Stimulated activated memory B cell treated with anti-CD40 and anti-IgM and Interleukin-4, amounts not matched to agents 10 μg/mL and 1 μg/mL and 100 μg/mL, for 72 hours (primary cell): ENCODE results near the gene ADAP1.
"Not testable (repeated sequence)": the region's sequence is repeated elsewhere in the genome, so short reads cannot be mapped to it uniquely, and the experiment has no call there.

Source experiments
- ATAC-seq: fragments of 150-1000 bp; cut with Tn5 transposase; 2 replicates; pipeline ENCODE4 v1.10.0; 2021
- H3K27ac Mint-ChIP-seq: one replicate; pipeline ENCODE4 v1.8.0; 2022; ENCODE audit warnings: mild to moderate bottlenecking, mixed read lengths
- H3K27me3 Mint-ChIP-seq: one replicate; pipeline ENCODE4 v1.8.0; 2022; ENCODE audit warnings: mixed read lengths
- H3K36me3 Mint-ChIP-seq: one replicate; pipeline ENCODE4 v1.8.0; 2022; ENCODE audit warnings: mixed read lengths
- H3K4me1 Mint-ChIP-seq: one replicate; pipeline ENCODE4 v1.8.0; 2022; ENCODE audit warnings: mixed read lengths
- H3K4me3 Mint-ChIP-seq: one replicate; pipeline ENCODE4 v1.8.0; 2022; ENCODE audit warnings: mild to moderate bottlenecking, moderate library complexity, mixed read lengths
- H3K9me3 Mint-ChIP-seq: one replicate; pipeline ENCODE4 v1.8.0; 2022; ENCODE audit warnings: mixed read lengths

The ADAP1 gene, protein sequence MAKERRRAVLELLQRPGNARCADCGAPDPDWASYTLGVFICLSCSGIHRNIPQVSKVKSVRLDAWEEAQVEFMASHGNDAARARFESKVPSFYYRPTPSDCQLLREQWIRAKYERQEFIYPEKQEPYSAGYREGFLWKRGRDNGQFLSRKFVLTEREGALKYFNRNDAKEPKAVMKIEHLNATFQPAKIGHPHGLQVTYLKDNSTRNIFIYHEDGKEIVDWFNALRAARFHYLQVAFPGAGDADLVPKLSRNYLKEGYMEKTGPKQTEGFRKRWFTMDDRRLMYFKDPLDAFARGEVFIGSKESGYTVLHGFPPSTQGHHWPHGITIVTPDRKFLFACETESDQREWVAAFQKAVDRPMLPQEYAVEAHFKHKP

GRCh38 chr7:954330-955238 lies at the start of gene ADAP1:
TSS of gene ADAP1 (minus strand) at chr7:954680. CDS start at chr7:954477, 203 bp downstream.
- Mint-ChIP-seq H3K36me3 (no peaks in the 10 kb centered on the region), H3K4me1 (peaks cover 26% of the 10 kb centered on the region), H3K9me3 (no peaks in the 10 kb centered on the region), H3K27ac (peak within 1 kb of the TSS; percentile 54), H3K27me3 (no peaks in the 10 kb centered on the region), H3K4me3 (peak within 1 kb of the TSS; percentile 66)
- peak; percentile 73 for ATAC-seq

DNA sequence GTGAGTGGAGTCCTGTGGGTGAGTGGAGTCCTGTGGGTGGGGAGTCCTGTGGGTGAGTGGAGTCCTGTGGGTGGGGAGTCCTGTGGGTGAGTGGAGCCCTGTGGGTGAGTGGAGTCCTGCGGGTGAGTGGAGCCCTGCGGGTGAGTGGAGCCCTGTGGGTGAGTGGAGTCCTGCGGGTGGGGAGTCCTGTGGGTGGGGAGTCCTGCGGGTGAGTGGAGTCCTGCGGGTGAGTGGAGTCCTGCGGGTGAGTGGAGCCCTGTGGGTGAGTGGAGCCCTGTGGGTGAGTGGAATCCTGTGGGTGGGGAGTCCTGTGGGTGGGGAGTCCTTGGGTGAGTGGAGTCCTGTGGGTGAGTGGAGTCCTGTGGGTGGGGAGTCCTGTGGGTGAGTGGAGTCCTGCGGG lies 48.0 kb upstream of the ADAP1 start:
- ATAC-seq, H3K27me3 Mint-ChIP-seq, H3K9me3 Mint-ChIP-seq, H3K4me3 Mint-ChIP-seq: not testable (repeated sequence)
- Mint-ChIP-seq H3K36me3 (peaks cover 52% of the 10 kb centered on the region), H3K27ac (peak overlapping the region; percentile 35), H3K4me1 (peaks cover 42% of the 10 kb centered on the region)

- peak overlapping the region; percentile 35 for H3K27ac Mint-ChIP-seq
- not testable (repeated sequence) for ATAC-seq, H3K4me3 Mint-ChIP-seq, H3K9me3 Mint-ChIP-seq, H3K27me3 Mint-ChIP-seq
- peaks cover 42% of the 10 kb centered on the region for H3K4me1 Mint-ChIP-seq
- H3K36me3 Mint-ChIP-seq, result peaks cover 51% of the 10 kb centered on the region
Measured at GRCh38 chr7:1002026-1002425, 47.5 kb upstream of the ADAP1 start.

- H3K4me3 Mint-ChIP-seq, ATAC-seq, H3K27me3 Mint-ChIP-seq, H3K9me3 Mint-ChIP-seq: not testable (repeated sequence)
- H3K36me3 Mint-ChIP-seq, result peaks cover 49% of the 10 kb centered on the region
- H3K27ac Mint-ChIP-seq, result peak overlapping the region; percentile 83
- H3K4me1 Mint-ChIP-seq, result peaks cover 40% of the 10 kb centered on the region
Measured at GRCh38 chr7:1001069-1001770, 46.7 kb upstream of the ADAP1 start.

DNA sequence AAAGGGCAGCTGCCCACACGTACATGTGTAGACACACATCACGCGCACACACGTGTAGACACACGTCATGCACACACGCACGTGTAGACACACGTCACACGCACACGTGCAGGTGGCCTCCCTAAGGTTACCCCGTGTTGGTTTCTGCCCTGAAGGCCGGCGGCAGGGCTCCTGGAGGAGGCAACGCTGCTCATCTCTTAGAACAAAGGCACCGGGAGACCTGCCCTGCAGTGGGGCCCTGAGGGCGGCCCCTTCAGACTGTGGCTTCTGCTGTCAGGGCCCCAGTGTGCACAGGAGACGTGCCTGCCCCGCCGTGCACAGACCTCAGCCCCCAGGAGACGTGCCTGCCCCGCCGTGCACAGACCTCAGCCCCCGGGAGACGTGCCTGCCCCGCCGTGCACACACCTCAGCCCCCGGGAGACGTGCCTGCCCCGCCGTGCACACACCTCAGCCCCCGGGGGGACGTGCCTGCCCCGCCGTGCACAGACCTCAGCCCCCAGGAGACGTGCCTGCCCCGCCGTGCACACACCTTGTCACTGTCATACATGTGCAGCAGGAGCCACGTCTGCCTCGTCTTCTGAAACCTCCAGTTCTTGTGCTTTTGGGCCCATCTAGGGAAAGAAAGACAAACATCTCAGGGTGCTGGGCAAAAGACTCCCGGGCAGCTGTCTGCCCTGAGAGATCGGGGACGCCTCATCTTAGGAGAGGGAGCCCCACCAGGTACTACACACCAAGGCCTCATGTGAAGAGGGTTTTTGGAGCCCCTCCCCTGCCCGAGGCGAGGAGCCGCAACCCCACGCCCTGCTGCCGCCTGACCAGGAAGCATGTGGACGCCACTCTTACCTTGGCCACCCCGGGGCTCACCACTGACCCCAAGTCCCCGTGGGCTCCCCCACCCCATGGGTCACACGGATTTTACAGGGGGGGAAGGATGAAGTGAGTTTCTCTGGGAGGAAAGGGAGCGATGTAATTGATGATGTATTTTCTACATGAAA lies 45.8 kb upstream of the ADAP1 start:
- H3K27me3 Mint-ChIP-seq, result no peaks in the 10 kb centered on the region
- H3K4me3 Mint-ChIP-seq, result peak overlapping the region; percentile 9
- peaks cover 34% of the 10 kb centered on the region for H3K4me1 Mint-ChIP-seq
- H3K9me3 Mint-ChIP-seq, result no peaks in the 10 kb centered on the region
- peak; percentile 78 for ATAC-seq
- peaks cover 44% of the 10 kb centered on the region for H3K36me3 Mint-ChIP-seq
- peak overlapping the region; percentile 83 for H3K27ac Mint-ChIP-seq

GRCh38 chr7:999149-999879 lies 44.8 kb upstream of the ADAP1 start:
- ATAC-seq, result no peak
- peak overlapping the region; percentile 83 for H3K27ac Mint-ChIP-seq

GRCh38 chr7:997404-998395 lies 43.2 kb upstream of the ADAP1 start:
- Mint-ChIP-seq H3K4me3 (no peak overlapping the region), H3K27me3 (peaks cover 15% of the 10 kb centered on the region), H3K36me3 (peaks cover 44% of the 10 kb centered on the region), H3K9me3 (no peaks in the 10 kb centered on the region), H3K4me1 (peaks cover 35% of the 10 kb centered on the region), H3K27ac (no peak overlapping the region)
- ATAC-seq, result no peak

More at GRCh38 chr7:999149-999879, 44.8 kb upstream of the ADAP1 start:
- peaks cover 44% of the 10 kb centered on the region for H3K36me3 Mint-ChIP-seq
- H3K27me3 Mint-ChIP-seq, result peaks cover 7% of the 10 kb centered on the region
- H3K4me1 Mint-ChIP-seq, result peaks cover 32% of the 10 kb centered on the region
- no peak overlapping the region for H3K4me3 Mint-ChIP-seq
- no peaks in the 10 kb centered on the region for H3K9me3 Mint-ChIP-seq

GRCh38 chr7:996079-996872 lies 41.8 kb upstream of the ADAP1 start:
- no peaks in the 10 kb centered on the region for H3K9me3 Mint-ChIP-seq
- H3K4me3 Mint-ChIP-seq, result no peak overlapping the region
- peaks cover 38% of the 10 kb centered on the region for H3K36me3 Mint-ChIP-seq
- H3K4me1 Mint-ChIP-seq, result peaks cover 35% of the 10 kb centered on the region
- ATAC-seq, result no peak
- no peak overlapping the region for H3K27ac Mint-ChIP-seq
- H3K27me3 Mint-ChIP-seq, result peaks cover 16% of the 10 kb centered on the region

GRCh38 chr7:995571-995970 lies 41.1 kb upstream of the ADAP1 start:
- no peak for ATAC-seq
- Mint-ChIP-seq H3K4me3 (no peak overlapping the region), H3K36me3 (peaks cover 30% of the 10 kb centered on the region), H3K27me3 (peaks cover 16% of the 10 kb centered on the region), H3K27ac (no peak overlapping the region), H3K4me1 (peaks cover 28% of the 10 kb centered on the region), H3K9me3 (no peaks in the 10 kb centered on the region)

DNA sequence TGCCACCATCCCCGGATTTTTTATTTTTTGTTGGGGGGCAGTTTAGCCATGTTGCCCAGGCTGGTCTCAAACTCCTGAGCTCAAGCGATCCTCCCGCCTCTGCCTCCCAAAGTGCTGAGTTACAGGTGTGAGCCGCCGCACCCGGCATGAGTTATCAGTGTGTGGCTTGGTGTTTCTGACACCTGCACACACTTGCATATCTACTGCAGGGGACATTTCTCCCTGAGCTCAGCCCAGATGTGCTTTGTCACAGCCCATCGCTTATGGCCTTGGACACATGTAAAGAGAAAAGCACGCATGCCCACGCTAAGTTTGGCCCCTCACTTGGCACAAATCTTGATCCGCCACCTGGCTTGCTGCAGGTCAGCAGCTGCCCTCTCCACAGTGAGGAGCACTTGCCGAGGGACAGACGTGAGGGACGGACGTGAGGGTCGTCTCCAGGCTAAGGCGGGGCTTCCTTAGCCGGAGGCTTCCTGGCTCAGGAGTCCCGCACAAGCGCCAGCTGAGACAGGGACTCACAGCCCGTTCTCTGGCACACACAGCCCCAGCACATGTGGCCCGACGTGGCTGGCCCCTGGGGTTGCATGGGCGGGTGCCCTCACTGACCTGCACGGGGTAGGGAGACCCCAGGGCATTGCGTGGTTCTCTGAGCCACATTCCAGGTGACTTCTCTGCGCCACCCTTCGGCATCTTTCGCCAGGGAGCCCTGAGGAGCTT lies 40.3 kb upstream of the ADAP1 start:
- Mint-ChIP-seq H3K4me3 (no peak overlapping the region), H3K4me1 (peaks cover 19% of the 10 kb centered on the region), H3K36me3 (peaks cover 22% of the 10 kb centered on the region), H3K27me3 (peaks cover 16% of the 10 kb centered on the region), H3K27ac (peak overlapping the region; percentile 53), H3K9me3 (no peaks in the 10 kb centered on the region)
- ATAC-seq, result no peak

GRCh38 chr7:992709-993607 lies 38.5 kb upstream of the ADAP1 start:
- Mint-ChIP-seq H3K27ac (peak overlapping the region; percentile 18), H3K27me3 (peaks cover 22% of the 10 kb centered on the region), H3K9me3 (no peaks in the 10 kb centered on the region), H3K36me3 (peaks cover 14% of the 10 kb centered on the region), H3K4me1 (peaks cover 17% of the 10 kb centered on the region), H3K4me3 (no peak overlapping the region)
- peak; percentile 96 for ATAC-seq
